DOHH2 (cell line): ENCODE data around the gene RASGRP3.

Experiments
- EZH2phosphoT487 ChIP-seq: fragments of 200-600 bp; sonication (generic); IDR thresholded peaks from 2 replicates; pipeline ENCODE4 v1.6.1; 2017; ENCODE audit warnings: borderline replicate concordance, mild to moderate bottlenecking, antibody characterized with exemption, low read length, moderate library complexity, mixed read lengths
- TF ChIP-seq, protein P1 (sequence below): fragments of 200-600 bp; sonication (generic); IDR thresholded peaks from one replicate; pipeline ENCODE4 v1.5.1; 2014; ENCODE audit warnings: antibody characterized with exemption, mild to moderate bottlenecking, low read depth, low read length; ENCODE audit not compliant: poor library complexity, severe bottlenecking

DNA sequence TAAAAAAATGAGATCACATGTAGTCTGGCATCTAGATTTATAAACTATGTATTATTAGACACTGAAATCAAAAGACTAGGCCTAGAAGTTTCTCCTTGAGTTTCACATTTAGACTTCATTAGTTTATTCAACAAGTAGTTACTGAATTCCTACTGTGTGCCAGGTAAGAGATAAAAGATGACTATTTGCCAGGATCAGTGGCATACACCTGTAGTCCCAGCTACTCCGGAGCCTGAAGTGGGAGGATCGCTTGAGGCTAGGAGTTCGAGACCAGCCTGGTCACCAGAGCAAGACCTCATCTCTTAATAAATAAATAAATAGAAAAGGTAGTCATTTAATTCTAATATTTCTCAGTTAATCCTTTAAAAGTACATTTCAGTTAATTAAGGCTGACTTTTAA lies 120.6 kb downstream of the RASGRP3 start:
- TF ChIP-seq, protein P1, sequence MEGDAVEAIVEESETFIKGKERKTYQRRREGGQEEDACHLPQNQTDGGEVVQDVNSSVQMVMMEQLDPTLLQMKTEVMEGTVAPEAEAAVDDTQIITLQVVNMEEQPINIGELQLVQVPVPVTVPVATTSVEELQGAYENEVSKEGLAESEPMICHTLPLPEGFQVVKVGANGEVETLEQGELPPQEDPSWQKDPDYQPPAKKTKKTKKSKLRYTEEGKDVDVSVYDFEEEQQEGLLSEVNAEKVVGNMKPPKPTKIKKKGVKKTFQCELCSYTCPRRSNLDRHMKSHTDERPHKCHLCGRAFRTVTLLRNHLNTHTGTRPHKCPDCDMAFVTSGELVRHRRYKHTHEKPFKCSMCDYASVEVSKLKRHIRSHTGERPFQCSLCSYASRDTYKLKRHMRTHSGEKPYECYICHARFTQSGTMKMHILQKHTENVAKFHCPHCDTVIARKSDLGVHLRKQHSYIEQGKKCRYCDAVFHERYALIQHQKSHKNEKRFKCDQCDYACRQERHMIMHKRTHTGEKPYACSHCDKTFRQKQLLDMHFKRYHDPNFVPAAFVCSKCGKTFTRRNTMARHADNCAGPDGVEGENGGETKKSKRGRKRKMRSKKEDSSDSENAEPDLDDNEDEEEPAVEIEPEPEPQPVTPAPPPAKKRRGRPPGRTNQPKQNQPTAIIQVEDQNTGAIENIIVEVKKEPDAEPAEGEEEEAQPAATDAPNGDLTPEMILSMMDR: no peak
- no peak for TF ChIP-seq EZH2phosphoT487
